ENCODE data around the gene CAVIN2.

Gene CAVIN2

DNA sequence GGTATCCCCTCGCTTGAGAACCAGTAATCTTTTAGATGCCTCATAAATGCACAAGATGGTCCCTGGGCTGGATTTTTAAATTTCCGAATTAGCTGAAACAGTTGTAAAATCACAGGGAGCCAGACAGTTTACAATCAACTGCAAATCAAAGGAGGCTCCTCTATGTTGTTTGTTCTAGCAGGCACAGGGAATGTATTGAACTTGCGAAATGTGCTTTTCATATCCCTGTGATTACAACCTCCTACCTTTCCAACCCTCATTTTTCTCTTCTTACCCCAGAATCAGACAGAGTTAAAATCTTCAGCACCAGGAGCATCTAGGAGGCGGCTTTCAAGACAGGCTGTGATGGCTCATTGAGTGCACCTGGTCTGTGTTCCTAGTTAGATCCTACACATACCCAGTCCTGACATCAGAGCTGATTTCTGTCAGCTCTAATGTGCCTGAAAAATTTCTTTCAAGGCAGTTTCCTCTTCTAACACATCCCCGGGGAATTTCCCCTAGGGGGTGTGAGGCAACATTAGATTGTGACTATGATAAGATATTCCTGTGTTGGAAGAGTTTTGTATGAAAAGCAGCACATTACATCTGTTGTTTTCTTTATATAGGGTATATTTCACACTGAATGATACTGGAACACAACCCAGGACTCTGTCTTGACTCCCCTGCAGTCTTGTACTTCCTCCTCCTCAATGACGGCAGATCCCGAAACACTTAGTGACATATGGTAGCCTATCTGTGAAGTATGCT lies 17.9 kb upstream of the CAVIN2 start:
- DNase-seq: no peak

DNA sequence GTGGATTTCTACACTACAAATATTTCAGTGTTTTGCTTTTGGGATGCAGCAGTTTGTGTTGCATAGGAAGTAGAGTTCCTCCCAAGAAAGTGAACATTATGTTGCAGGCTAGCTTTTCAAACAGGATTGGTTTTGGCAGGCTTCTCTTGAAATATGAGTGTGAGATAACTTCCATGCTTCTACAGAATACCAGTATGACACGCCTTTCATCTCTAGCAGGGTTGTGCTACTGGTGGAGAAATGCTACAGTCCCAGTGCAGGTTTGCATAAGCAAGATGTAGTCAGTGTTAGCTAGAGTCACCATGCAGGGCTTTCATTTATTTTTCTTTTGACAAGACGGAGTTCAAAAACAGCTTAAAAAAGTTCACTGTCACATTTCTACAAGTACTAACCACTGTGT lies 17.1 kb upstream of the CAVIN2 start:
- no peak for DNase-seq

DNA sequence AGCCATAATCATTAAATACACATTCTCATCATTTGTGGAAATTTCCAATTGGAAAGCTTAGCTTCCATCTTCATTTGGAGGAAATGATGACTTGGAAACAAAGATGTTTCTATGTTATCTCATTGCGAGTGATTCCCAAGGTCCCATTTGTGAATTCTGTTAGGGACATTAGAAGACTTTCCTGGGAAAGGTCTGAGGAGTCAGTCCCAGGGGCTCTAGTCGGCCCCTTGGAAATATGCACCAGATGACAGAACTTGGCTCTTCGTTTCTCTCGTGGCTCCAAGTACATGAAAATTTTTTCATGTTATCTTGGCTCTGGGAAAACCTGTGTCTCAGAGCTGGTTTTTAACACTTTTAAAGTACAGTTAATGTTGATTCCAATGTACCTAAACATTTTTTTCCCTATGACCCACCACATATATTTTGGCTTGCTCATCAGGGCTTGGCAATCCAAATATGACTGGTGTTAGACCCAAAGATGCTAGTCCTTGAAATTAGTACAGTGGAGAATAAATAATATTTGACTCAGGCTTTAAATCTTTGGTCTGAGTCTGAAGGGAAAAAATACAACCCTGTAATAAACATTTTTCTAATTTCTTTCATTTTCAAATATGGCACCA lies 15.4 kb upstream of the CAVIN2 start:
- no peak for DNase-seq

DNA sequence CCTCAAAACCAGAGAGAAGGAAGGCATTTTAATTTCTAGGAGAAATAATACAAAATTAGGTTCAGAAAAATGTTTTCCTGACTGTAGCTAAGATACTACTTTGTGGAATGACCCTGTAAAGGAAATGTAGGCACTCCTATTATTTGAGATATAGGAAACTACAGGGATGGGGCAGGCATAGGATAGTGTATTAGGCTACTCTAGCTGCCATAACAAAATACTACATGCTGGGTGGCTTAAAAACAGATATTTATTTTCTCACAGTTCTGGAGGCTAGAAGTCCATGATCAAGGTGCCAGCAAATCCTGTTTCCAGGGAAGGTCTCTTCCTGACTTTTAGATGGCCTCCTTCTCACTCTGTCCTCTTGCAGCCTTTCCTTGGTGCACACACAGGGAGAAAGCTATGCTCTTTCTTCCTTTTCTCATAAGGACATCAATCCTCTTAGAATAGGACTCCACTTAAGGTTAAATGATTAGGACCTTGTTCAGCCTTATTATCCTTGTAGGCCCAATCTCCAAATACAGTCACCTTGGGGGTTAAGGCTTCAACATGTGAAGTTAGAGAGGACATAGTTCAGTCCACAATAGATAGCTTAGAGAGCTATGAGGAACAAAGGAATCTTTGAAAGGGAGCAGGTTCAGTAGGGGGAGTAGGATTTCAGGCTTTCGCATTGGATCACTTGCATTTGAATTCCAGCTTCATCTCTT lies 14.0 kb upstream of the CAVIN2 start:
- no peak for DNase-seq

DNA sequence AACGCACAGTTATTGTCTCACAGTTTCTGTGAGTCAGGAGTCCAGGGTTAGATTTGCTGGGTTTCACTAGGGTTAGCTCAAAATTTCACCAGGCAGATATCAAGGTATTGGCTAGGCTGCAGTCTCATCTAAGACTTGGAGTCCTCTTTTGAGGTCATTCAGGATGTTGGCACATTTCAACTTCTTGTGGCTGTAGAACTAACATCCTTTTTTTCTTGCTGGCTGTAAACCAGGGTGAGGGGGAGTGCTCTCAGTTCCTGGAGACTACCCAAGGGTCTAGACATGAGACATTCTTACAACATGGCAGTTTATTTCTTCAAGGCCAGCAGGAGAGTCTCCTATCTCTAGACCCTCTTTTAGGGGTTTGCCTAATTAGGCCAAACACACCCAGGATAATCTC lies 12.8 kb upstream of the CAVIN2 start:
- no peak for DNase-seq

DNA sequence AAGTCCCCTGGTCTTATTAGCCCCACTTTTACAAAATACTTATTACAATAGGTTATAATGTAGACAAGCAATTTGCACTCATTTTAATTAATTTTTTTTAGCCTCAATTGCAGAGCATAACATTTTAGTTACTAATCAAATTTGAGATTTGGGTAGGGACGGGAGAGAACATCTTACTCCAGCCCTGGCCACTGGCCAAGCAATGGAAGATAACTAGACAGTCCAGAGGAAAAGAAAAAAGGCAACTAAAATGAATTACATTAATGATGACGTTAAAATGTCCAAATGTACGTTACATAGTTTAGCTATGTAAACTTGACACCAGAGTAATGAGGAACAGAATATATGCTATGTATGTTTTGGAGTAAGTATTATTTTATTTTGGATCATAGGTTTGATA lies 11.0 kb upstream of the CAVIN2 start:
- no peak for DNase-seq

DNA sequence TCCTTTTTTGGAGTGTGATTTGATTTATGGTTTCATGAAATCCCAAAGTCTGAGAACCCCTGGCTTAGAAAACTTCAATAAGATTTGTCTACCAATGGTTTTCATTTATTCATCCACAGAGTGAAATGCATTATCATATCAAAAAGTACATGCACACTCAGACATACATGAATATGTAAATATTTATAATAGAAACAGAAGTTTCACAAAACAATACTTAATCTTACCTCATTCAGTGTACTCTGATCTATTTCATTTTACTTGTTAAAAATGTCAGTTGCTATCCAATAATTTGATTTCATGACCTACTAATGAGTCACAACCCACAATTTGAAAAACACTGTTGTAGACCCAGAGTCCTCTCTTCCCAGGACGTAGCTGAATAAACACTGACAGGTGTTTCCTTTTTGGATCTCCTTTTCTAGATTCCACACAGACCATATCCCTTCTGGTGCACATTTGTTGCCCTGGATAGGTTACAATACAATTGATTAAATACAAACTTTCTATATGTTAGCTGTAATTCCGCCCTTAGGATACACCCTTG lies 10.4 kb upstream of the CAVIN2 start:
- no peak for DNase-seq

DNA sequence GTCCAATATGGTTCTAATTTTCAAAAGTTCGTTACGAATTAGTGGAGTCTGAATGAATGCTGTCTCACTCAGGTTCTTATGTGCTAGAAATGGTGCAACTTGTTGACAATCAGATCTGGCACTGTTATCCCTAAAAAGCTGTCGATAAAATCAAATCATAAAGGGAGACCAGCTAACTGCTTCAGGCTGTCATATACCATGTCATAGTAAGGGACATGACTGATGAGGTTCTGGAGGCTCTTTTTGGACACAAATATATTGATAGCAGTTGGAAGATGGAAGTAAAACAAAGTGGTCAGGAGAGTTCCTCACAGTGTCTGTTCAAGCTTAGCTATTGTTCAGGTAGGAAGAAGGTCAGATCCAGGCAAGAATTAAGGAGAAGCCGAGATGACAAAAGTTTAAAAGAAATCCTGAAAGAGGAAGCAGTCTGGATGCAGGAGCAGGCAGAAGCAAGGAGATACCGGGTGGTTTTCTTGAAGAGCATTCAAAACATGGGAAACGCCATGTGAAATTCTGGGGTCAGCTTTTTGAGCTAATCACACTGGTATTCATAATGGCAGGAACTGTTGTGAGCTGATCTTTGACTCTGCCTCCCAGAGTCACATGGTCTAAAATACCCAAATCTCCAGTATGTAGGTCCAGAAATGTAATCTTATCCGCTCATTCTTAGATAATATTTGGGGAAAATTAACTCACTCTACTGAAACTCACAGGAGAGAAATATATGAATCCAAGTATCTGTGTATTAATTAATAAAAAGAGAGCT lies 9.4 kb upstream of the CAVIN2 start:
- DNase-seq: no peak

DNA sequence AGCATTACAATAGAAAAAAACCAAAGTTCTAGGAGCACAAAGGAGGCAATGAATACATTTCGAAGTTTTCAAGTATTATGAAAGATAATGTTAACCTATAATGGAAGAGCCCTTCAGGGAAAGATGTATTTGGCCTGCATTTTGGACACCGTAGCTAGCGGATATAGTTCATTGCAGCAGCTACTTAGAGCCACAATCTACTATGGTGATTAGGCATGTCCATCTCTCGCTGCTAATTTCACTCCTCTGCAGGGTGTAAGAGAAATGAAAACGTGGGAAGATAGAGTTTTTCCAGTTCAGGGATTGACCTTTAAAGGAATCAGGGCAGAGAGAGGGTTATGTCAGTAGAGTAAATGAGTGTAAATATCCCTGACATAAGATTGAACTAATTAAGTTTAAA lies 8.5 kb upstream of the CAVIN2 start:
- no peak for DNase-seq

DNA sequence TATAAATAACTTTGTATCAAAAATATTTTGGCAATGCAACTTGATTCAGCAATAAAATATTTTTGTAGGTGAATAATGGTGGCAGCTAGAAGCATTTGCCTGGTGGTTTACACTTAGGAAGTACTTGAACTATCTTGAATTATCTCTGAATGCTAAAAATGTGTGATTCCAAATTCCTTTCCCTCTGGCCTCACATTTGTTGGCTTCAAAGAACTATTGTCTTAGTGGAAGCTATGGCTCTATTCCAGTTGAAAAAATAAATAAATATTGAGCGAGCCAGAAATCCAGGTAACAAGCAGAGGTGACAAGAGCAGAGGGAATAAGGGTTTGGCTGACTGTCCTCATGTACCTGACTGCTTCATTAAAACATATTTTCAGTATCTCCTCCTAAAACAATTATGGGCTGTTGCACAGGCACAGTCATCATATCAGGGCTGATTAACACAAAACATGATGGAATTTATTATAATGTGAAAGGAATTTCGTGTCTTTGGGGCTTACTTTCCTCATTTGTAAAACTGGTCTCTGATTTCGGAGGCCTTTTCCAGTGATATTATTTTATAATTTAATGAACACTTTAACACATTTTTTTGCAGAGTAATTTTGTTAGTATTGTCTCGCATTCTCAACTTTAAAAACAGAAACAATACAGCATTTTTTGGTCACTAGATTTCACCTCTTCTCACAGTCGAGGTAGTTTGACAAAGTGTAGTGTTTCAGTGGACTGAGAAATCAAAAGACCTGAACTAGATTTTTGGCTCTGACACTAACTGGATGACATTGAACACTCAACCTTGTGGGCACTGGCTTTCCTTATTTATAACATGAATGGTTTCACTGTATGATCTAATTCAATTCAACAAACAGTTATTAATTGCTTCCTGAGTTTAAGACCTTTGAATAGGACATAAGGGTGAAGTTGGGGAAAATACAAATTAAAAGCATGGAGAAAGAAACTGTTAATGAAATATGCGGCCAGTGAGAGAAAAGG lies 7.8 kb upstream of the CAVIN2 start:
- DNase-seq: no peak

DNA sequence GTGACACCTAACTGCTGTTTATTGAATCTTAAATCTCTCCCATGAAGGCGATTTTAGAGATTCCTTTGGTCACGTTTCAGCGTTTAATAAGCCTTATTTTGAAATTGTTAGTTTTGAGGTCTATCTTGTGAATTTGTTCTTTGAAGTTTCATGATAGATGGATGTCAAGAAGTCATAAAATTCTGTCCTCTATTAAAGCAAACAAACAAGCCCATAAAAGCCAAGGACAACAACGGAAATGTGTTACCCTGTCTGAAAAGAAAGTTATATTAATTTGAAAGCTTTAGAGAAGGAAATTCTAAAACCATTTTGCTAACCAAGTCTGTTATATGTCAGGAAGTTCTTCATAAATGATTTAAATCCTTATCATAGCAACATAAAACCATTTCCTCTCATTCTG lies 7.0 kb upstream of the CAVIN2 start:
- no peak for DNase-seq

DNA sequence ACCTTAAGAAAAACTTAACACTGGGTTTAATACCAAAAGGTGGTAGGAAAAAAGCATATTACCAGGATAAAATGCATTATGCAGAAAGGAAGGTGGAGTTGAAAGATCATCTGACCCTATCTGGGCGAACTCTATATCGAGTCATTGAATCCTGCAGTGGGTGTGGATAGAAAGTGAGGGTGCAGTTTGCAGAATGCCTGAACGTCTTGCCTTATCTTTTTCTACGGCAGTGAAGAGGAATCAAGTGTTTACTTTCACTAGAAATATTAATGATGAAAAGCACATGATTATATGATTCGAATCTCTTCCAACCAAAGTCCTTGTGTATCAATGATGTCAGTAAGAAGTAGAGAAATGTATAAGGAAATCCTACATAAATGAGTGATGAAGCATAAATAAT lies 4.3 kb upstream of the CAVIN2 start:
- DNase-seq: no peak

DNA sequence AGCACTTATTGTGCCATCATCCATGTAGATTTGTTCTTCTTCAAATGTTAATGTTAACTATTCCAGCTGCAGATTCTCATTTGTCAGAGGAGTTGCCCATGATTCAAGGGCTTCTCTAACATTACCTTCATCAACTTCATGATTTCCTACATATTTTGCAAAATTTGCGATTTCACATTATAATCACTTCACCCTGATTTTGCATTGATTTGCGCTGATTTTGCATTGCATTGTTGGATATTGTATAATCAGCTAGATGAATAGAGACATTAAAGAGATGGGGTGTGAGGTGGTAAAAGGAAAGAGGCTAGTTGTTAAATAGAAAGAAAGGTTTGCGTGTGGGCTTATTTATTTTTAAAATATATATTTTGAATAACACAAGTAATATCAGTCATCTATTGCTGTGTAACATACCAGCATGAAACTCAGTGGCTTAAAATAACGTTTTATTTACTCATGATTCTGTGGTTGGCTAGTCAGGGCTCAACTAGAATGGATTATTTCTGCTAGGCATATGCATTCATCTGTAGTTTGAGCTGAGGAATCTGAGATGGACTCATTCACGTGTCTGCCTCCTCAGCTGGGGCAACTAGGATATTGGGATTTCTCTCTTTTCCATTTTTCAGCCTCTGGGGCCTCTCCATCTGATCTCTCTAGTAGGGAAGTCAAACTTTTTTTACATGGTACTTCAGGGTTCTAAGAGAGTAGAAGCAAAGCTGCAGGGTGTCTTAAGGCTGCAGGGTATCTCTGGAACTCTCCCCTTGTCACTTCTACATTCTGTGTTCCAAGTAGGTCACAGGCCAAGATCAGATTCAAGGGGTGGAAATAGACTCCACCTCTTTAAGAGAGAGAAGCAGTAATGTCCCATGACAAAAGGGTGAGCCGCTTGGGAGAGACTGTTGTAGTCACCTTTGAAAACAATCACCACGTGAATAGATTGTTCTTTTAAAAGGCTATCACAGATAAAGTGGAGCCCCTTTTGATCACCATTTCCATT lies 2.2 kb upstream of the CAVIN2 start:
- no peak for DNase-seq

DNA sequence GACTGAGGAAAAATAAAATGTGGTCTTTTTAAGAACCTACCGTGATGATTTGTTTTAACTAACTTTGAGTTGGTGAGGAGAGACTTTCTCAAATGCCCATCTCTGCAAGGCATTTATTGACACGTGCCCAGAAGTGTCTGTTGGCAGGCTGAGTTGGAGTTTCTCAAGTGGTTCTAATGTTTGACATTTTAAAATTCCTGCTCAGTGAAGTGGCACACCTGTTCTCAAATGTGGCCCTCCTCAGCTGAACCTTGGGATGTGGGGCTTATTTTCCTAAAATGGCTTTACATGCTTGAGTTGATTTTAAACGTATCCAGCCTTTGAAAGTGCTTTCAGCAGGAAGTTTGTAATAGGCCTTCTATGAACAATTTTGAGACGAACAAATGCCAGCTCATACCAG lies 876 bp upstream of the CAVIN2 start:
- DNase-seq: no peak

DNA sequence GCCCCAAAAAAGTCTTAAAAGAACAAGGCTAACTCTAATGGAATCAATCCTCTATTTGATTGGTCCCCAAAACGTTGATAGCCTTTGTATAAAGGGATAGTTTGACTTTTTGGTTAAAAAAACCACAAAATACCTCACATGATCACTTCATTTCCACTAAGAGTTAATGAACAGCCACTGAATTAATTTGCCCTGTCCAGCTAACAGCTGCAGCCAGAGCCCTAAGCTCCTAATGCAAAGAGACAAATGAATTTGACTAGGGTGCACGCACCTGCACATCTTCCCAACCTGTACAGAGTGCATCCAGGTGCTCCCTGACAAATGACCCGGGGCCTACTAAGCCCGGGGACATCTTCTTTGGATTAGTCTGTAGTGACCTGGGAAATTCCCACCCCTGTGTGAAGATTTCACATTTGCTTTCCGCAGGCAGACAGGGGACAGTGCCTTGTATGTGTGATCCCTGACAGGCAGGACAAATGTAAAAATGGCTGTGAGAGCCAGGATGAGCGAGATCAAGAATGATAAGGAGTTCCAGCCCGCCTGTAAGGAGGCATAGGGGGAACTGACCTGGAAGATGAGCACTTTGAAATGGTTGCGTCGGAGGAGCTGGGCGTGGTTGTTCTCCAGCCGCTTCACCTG lies 893 bp downstream of the CAVIN2 start:
- no peak for DNase-seq

DNA sequence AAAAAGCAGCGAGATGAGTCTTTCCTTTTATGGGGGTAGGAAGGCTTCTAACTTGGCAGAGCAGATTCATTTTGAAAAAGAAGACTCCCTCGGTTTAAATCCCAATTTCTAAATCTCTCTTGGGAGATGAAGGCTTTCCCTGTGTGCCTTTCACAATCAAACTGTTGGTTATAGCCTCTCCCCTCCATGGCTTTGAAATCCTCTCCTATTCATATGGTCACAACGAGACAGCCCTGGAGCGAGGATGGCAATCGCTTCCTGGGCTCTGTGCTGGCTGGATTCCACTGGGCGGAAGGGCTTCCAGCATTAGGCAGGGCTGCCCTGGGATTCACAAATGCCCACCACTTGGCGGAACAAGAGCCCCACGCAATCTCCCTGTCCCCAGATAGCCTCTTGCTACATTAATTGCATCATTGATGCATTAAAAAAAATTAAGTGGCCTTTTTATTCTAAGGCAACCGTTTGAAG lies 1.6 kb downstream of the CAVIN2 start:
- DNase-seq: no peak

DNA sequence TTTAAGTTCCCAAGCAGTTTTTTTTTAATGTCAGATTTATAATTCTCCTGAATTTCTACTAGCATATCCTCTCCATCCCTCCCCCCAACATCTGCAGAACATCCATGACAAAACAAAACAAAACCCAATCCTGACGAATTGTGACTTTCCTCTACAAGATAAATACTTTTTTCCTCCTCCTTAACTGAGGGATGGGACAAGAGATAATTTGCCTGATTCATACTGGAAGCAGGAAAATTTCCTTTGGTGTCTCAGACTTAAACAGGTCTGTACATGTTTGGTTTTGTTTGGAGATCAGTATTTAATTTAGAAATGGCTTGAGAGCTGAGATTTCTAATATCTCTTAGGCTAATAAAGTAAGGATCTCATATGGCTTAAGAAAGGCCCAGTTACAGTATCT lies 2.2 kb downstream of the CAVIN2 start:
- DNase-seq: no peak

DNA sequence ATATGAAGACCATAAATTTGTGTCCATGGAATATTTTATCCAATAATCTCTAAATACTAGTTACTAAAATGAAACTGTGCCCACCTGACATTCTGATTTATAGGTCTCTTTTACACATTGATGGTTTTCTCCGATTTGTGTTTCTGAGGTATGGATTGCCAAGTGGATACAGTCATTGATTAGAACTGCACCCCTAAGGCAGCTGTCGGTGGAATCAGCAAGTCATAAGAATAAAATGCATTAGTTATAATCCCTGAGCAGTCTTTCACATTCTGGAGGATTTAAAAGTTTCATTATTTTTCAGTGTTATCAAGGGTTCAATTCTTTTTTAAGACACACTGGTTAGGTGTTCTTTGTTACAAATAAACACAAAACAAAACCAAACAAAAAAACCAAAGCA lies 6.0 kb downstream of the CAVIN2 start:
- DNase-seq: no peak

DNA sequence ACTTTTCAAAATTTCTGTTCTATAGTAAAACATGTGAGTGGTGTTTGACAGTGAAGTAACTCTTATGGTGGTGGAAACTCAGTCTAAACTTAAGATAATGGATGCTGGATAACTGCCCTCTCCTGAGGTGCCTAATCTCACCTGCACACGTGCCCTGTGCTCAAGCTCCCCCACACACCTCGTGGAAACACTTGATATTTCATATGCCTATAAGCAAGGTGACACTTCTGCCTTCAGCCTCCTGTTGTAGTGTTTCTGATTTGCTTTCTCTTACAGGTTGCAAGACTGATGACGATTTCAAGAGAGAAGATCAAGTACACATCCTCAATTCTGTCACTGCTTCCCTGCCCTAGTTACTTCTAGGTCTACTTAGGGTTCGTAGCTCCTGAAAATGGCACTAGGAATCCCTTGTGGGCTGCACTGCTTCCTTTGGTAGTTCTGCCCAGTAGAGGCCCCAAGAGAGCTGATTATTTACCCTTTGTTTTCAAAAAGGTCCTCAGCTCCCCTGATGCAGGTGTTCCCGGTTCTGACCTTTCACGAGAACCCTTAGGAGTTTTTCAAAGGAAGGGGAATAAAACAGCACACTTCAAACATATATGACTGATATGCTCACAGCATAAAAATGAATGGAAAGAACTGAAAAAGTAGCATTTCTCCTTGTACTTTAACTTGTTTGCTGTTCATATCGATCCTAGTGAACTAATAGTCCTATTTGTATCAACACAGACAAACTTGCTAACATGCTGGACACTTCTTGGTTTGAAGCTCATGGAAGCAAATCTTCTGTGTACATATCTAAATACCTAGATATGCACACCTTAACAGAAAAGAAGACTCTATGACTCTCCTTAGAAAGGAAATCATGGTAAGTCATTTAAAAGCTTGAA lies 6.7 kb downstream of the CAVIN2 start:
- no peak for DNase-seq
